ENCODE measurements around the gene AUP1. TPM values are rescaled to one million over a fixed set of nuclear protein-coding genes. Genes with fewer than 3 reads are reported as not detected.

The AUP1 gene
- total RNA-seq = 68.1 and 85.1 TPM in 2 replicates

DNA sequence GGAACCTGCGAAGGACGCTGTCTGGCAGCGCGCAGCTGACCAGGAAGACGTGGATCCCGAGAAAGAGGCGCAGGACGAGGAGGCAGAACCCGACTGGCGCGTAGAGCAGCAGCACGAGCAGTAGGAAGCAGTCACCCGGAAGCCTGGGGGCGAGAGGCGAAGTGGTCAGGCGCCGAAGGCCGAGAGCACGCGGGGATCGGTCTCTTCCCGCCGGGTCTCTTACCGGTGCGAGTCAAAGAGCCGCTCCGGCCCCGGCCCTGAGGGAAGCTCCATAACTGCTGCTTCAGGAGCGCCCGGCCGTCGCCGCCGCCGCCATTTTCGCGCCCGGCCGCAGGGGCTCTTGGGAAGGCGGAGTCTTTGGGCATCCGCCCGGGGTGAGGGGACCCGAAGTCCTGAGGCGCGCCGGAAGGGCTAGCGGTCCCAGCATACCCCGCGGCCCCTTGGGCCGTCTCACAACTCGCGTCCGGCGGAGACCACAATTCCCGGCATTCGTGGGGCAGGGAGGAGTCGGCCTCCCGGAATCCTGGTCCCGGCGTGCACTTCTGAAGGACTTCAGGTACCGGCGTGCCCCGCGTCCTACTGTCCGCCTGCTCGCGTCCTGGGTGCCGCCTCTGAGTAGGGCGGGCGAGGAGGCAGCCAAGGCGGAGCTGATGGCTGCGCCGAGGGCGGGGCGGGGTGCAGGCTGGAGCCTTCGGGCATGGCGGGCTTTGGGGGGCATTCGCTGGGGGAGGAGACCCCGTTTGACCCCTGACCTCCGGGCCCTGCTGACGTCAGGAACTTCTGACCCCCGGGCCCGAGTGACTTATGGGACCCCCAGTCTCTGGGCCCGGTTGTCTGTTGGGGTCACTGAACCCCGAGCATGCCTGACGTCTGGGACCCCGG, at the start of gene AUP1, which contains the start of gene HTRA2:
Gene AUP1, minus strand, starts transcription at position 350 of the 882 bp plus-strand sequence. Its CDS starts 77 bp downstream, at position 273.
Gene HTRA2, plus strand, starts transcription at position 577 of the 882 bp plus-strand sequence. Its CDS starts 74 bp downstream, at position 651.

GRCh38 chr2:74553892-74554819, 24.6 kb upstream of the AUP1 start, which contains the start of the genes DOK1 and LOXL3:
Gene DOK1 (plus strand): TSS chr2:74554720. CDS start chr2:74554755, 35 bp downstream.
Gene LOXL3 (minus strand): TSS chr2:74553942. CDS start chr2:74552634, 1,308 bp downstream.

DNA sequence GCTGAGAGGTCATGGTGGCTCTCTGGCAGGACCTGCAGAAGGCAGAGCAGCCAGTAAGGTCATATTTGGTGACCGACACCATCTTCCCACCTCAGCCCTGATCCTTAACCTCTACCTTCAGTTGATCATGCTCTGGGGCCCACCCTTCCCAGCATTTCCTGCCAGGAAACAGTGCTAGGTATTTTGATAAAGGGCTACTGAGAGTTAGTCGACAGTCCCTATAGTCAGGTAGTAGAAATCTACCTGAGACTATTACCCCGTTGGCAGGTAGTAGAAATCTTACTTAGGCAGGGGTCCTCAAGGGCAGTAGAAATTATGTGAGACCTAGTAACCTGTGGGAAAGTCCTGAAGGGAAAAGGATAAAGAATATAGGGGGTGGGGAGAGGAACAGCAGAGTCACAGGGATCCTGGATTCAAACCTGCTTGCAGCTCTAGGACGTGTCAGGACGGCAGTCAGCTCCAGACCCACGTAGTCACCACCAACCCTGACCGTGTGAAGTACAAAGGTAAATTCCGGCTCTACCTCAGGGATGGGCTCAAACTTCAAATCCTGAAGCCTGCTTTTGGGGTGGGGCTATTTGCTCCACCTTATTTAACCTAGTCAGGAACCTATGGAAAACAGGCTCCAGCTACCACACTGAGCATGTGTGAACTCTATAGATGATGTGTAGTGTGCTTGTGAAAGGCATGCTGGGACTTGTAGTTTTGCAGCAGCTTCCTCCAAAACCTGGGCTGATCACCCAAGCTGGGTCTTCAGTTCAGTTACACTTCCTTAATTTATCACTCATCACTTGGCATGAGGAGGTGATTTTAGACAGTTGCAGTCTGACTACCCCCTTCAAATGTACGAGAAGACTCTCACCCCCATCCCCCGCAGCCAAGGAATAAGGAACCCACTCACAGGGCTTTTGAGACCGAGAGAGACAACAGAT, 3.5 kb downstream of the AUP1 start, which contains the start of gene DQX1:
Gene DQX1, minus strand, starts transcription at position 515 of the 932 bp plus-strand sequence. Its CDS starts 502 bp downstream, at position 13.

DNA sequence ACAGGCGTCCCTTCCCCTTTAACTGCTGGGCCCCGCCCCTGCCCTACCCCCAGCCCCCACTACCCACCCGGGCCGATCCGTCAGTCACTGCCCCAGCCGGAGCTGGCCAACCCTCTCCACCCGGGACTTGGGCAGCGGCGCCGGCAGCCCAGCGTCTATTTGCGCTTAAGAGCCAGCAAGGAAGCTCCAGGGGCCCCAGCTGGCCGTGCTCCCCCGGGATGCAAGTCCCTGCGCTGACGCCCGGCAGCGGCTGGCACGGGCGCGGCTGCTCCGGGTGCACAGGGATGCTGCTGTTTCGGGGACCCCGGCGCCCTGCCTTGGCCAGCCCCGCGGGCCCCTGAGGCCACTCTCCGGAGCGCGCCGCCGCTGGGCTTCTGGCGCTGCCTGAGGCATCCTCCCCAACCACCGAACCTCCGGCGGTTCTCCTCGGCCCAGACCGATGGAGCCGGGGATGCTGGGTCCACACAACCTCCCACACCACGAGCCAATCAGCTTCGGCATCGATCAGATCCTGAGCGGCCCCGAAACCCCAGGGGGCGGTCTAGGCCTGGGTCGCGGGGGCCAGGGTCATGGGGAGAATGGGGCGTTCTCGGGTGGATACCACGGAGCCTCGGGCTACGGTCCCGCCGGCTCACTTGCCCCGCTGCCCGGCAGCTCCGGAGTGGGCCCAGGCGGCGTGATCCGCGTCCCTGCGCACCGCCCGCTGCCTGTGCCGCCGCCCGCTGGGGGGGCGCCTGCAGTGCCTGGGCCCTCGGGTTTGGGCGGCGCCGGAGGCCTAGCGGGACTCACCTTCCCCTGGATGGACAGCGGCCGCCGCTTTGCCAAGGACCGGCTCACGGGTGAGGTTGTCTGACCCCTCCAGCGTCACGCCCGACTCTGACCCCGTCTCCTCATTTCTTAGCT, 14.9 kb downstream of the AUP1 start, which contains the start of gene TLX2:
Gene TLX2, plus strand, starts transcription at position 83 of the 903 bp plus-strand sequence. Its CDS starts 357 bp downstream, at position 440.

DNA sequence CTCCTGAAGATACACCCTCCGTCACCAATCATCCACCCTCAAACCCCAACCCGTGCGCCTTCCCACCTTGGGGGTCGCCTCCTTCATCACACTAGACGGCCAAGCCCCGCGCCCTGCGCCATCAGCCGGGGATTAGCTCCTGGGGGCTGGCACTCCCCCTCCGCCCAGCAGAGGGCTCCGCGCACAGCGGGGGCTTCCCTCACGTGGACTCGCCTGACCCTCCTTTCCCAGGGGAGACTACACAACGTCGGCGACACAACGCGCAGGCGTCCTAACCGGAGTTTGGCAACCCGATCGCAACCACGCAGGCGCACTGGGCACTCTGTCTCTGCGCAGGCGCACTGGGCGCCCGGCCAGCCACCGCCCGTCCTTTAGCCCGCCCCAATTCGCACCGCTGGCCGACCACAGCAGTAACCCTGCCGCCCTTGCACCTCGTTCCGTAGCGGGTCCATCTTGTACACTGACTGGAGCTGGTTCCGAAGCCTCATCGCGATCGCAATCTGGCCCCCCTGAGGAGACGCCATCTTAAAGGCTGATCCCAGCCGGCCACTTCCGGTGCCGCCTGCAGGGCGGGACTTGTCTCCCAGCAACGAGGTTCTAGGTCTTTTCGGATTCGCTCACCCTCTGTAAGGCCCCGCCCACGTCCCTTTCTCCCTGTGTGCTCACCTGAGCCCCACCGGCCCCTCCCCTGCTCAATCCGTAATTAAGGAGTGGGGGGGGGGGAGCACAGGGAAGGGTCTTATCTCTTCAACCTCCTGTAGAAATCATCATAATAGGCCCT, 22.2 kb downstream of the AUP1 start, which contains the start of gene PCGF1:
Gene PCGF1, minus strand, starts transcription at position 551 of the 781 bp plus-strand sequence. Its CDS starts 27 bp downstream, at position 524.

GRCh38 chr2:74499267-74499939, 30.1 kb downstream of the AUP1 start, which contains the start of gene LBX2:
Gene LBX2 (minus strand): TSS chr2:74499603. CDS start chr2:74499537, 66 bp downstream.

DNA sequence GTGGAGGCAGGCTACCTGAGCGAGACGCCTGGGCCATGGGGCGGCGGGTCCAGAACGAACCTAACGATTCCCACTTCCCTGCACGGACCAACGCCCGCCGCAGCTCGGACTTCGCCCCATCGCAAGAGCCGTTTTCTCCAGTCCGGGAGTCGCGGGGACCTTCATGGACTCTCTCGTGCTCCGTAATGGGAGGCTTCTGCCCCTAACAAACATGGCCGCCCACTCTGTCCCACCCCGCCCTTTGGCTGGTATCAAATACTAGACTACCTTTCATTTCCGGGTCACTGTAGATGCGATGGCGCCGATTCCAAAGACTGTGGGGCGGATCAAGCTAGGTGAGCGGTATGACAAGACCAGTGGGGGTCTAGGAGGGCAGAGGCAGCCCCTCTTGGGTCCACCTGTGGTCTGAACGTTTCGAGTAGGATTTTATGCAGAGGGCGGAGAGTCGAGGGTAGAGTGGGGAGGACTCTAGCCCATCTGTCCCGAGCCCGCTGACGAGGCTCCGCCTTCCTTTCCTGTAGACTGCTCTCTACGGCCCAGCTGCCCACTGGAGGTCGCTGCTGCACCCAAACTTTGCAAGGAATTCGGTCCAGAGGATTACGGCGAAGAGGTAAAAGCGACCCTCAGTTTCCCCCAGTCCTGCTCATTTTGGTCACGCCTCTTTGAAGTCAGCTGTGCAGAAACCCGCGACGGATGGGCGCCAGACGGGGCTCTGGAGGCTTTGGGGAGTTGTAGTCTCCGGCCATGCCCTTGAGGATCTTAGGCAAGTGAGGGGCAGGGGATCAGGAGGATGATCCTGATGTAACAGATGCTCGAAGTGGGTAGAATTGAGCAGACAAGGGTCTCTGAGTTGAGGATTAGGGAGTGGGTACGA, 46.5 kb downstream of the AUP1 start, which contains the start of the genes CCDC142 and TTC31:
Gene CCDC142, minus strand, starts transcription at position 198 of the 874 bp plus-strand sequence. Its CDS starts 161 bp downstream, at position 37.
Gene TTC31, plus strand, starts transcription at position 281 of the 874 bp plus-strand sequence. Its CDS starts 15 bp downstream, at position 296.

Other genes with a start within 250 kb of the AUP1 start
- under 0.01 and 0.31 TPM in 2 replicates for gene SLC4A5, start 186.3 kb downstream of the AUP1 start, total RNA-seq
- gene DCTN1, start 149.4 kb downstream of the AUP1 start, total RNA-seq = 185 TPM in 2 replicates
- gene C2orf81, start 108.1 kb downstream of the AUP1 start, total RNA-seq = 0.87 and 1.1 TPM in 2 replicates
- gene WDR54, start 108.0 kb downstream of the AUP1 start, total RNA-seq = 24.7 and 32.9 TPM in 2 replicates
- gene RTKN, start 87.8 kb downstream of the AUP1 start, total RNA-seq = 14.3 and 15.8 TPM in 2 replicates
- 14.3 and 15.0 TPM in 2 replicates for gene INO80B, start 74.6 kb downstream of the AUP1 start, total RNA-seq
- 45.6 and 57.9 TPM in 2 replicates for gene WBP1, start 71.3 kb downstream of the AUP1 start, total RNA-seq
- 44.3 and 53.5 TPM in 2 replicates for gene MOGS, start 64.3 kb downstream of the AUP1 start, total RNA-seq
- gene MRPL53, start 57.0 kb downstream of the AUP1 start, total RNA-seq = 31.5 and 42.1 TPM in 2 replicates
- gene CCDC142, start 46.7 kb downstream of the AUP1 start, total RNA-seq = 15.9 and 24.3 TPM in 2 replicates
- gene TTC31, start 46.6 kb downstream of the AUP1 start, total RNA-seq = 9.4 and 11.5 TPM in 2 replicates
- 1.6 and 2.2 TPM in 2 replicates for gene LBX2, start 30.1 kb downstream of the AUP1 start, total RNA-seq
- 27.6 and 31.1 TPM in 2 replicates for gene PCGF1, start 22.0 kb downstream of the AUP1 start, total RNA-seq
- 0.06 TPM in 1 of 2 replicates, not detected in the other for gene TLX2, start 15.3 kb downstream of the AUP1 start, total RNA-seq
- 0.12 TPM in 1 of 2 replicates, not detected in the other for gene DQX1, start 3.5 kb downstream of the AUP1 start, total RNA-seq
- gene HTRA2, start 227 bp upstream of the AUP1 start, total RNA-seq = 38.1 and 51.3 TPM in 2 replicates
- 66.2 and 155 TPM in 2 replicates for gene LOXL3, start 24.2 kb upstream of the AUP1 start, total RNA-seq
- gene DOK1, start 25.0 kb upstream of the AUP1 start, total RNA-seq = 43.4 and 115 TPM in 2 replicates
- gene M1AP, start 118.6 kb upstream of the AUP1 start, total RNA-seq = 0.06 and 0.26 TPM in 2 replicates
- gene SEMA4F, start 124.5 kb upstream of the AUP1 start, total RNA-seq = 6.5 and 7.5 TPM in 2 replicates

Data from aortic smooth muscle cell (primary cell).